Suprapubic skin (tissue), 4 donors: ENCODE data around the gene LYPD1. TPM values are rescaled to one million over a fixed set of nuclear protein-coding genes. Genes with fewer than 3 reads are reported as not detected.

Experiments used
- DNase-seq, 2 donors: peaks; one replicate each; pipeline ENCODE4 v3.0.0-alpha.2; 2019; ENCODE audit warnings: low spot score in 2 of 2
- H3K27ac ChIP-seq: fragments of 200-600 bp; sonication (generic); one replicate; pipeline ENCODE4 v1.5.1; 2019
- H3K27me3 ChIP-seq: fragments of 200-600 bp; sonication (generic); one replicate; pipeline ENCODE4 v1.5.1; 2019
- H3K36me3 ChIP-seq: fragments of 200-600 bp; sonication (generic); one replicate; pipeline ENCODE4 v1.5.1; 2019
- H3K4me1 ChIP-seq: fragments of 200-600 bp; sonication (generic); one replicate; pipeline ENCODE4 v1.5.1; 2019
- H3K4me3 ChIP-seq: fragments of 200-600 bp; sonication (generic); one replicate; pipeline ENCODE4 v1.5.1; 2019; ENCODE audit warnings: mild to moderate bottlenecking
- H3K9me3 ChIP-seq: fragments of 200-600 bp; sonication (generic); one replicate; pipeline ENCODE4 v1.5.1; 2019
- CTCF ChIP-seq, 2 donors: fragments of 200-600 bp in 1 of 2; fragments of 450-650 bp in 1 of 2; sonication (generic) in 1 of 2; IDR thresholded peaks; one replicate each; pipeline ENCODE4 v1.5.1; 2016 to 2019; ENCODE audit warnings: antibody characterized with exemption in 2 of 2, mild to moderate bottlenecking in 1 of 2, moderate library complexity in 1 of 2
- EP300 ChIP-seq: sonication (generic); formaldehyde crosslinking; IDR thresholded peaks from one replicate; pipeline ENCODE4 v1.6.1; 2017; ENCODE audit warnings: antibody characterized with exemption
- POLR2A ChIP-seq, 2 donors: fragments of 450-650 bp; IDR thresholded peaks; one replicate each; pipeline ENCODE4 v1.6.1; 2017; ENCODE audit warnings: antibody characterized with exemption in 2 of 2, mild to moderate bottlenecking in 2 of 2, moderate library complexity in 2 of 2
- POLR2AphosphoS5 ChIP-seq, 3 donors: sonication (generic); formaldehyde crosslinking; IDR thresholded peaks; one replicate each; pipeline ENCODE4 v1.6.1; 2017; ENCODE audit warnings: antibody characterized with exemption in 3 of 3
- WGBS: methylation state at CpG from one replicate; pipeline ENCODE4 v1.1.5; 2018; 5-methylcytosine and 5-hydroxymethylcytosine counted together
- total RNA-seq, 4 donors: library from RNA; depleted of rRNA; stranded (reverse); fragments of >200 nt; gene quantifications; one replicate each; pipeline ENCODE4 v1.1.0, GENCODE V29; 2016

The LYPD1 gene
- total RNA-seq, 4 donors from 2014 or later = 0.34 TPM; not detected in 3

- Histone ChIP-seq H3K27me3 (no peaks in the 10 kb centered on the region), H3K9me3 (no peaks in the 10 kb centered on the region), H3K4me1 (peaks cover 20% of the 10 kb centered on the region), H3K36me3 (no peaks in the 10 kb centered on the region), H3K27ac (no peak overlapping the region), H3K4me3 (no peak overlapping the region)
- 73% methylated on average over 3 of the region's 3 CpGs for WGBS
- DNase-seq = no peak
- no peak for TF ChIP-seq POLR2A (IDR thresholded peaks at IDR 0.05)
- no peak for TF ChIP-seq POLR2AphosphoS5 (IDR thresholded peaks at IDR 0.05)
- no peak for TF ChIP-seq CTCF (IDR thresholded peaks at IDR 0.05)
- no peak for TF ChIP-seq EP300
Observed at GRCh38 chr2:132627536-132627935, 42.5 kb downstream of the LYPD1 start.

- WGBS = 55% methylated on average over 9 of the region's 9 CpGs
- no peak overlapping the region for H3K27ac ChIP-seq
Observed at GRCh38 chr2:132623096-132623839, 46.7 kb downstream of the LYPD1 start.

GRCh38 chr2:132621131-132621875 is 48.7 kb downstream of the LYPD1 start:
- Histone ChIP-seq H3K27me3 (no peaks in the 10 kb centered on the region), H3K9me3 (no peaks in the 10 kb centered on the region), H3K36me3 (no peaks in the 10 kb centered on the region), H3K27ac (no peak overlapping the region), H3K4me3 (no peak overlapping the region), H3K4me1 (peaks cover 10% of the 10 kb centered on the region)
- TF ChIP-seq POLR2A (IDR thresholded peaks at IDR 0.05) (no peak), EP300 (no peak), POLR2AphosphoS5 (IDR thresholded peaks at IDR 0.05) (no peak), CTCF (IDR thresholded peaks at IDR 0.05) (no peak)
- no peak for DNase-seq
- WGBS = 74% methylated on average over 2 of the region's 8 CpGs

More at GRCh38 chr2:132623096-132623839, 46.7 kb downstream of the LYPD1 start:
- TF ChIP-seq EP300 = no peak
- TF ChIP-seq POLR2A (IDR thresholded peaks at IDR 0.05) = no peak
- Histone ChIP-seq H3K9me3 (no peaks in the 10 kb centered on the region), H3K4me3 (no peak overlapping the region), H3K4me1 (peaks cover 10% of the 10 kb centered on the region), H3K27me3 (no peaks in the 10 kb centered on the region), H3K36me3 (no peaks in the 10 kb centered on the region)
- no peak for DNase-seq

GRCh38 chr2:132620115-132620514 is 49.9 kb downstream of the LYPD1 start:
- no peaks in the 10 kb centered on the region for H3K36me3 ChIP-seq
- TF ChIP-seq POLR2A (IDR thresholded peaks at IDR 0.05) = no peak
- TF ChIP-seq EP300 = no peak
- H3K4me1 ChIP-seq = peaks cover 10% of the 10 kb centered on the region
- H3K9me3 ChIP-seq = no peaks in the 10 kb centered on the region
- H3K27ac ChIP-seq = no peak overlapping the region
- H3K27me3 ChIP-seq = no peaks in the 10 kb centered on the region
- WGBS = 53% methylated on average over 2 of the region's 2 CpGs
- no peak overlapping the region for H3K4me3 ChIP-seq
- no peak for DNase-seq

GRCh38 chr2:132618734-132619133 is 51.3 kb downstream of the LYPD1 start:
- Histone ChIP-seq H3K36me3 (no peaks in the 10 kb centered on the region), H3K9me3 (no peaks in the 10 kb centered on the region), H3K27me3 (no peaks in the 10 kb centered on the region), H3K4me3 (no peak overlapping the region), H3K27ac (no peak overlapping the region), H3K4me1 (peaks cover 9% of the 10 kb centered on the region)
- TF ChIP-seq CTCF (IDR thresholded peaks at IDR 0.05) (no peak), POLR2AphosphoS5 (IDR thresholded peaks at IDR 0.05) (no peak), POLR2A (IDR thresholded peaks at IDR 0.05) (no peak), EP300 (no peak)
- no peak for DNase-seq
- 83% methylated on average over 7 of the region's 7 CpGs for WGBS

GRCh38 chr2:132617989-132618388 is 52.0 kb downstream of the LYPD1 start:
- no peak overlapping the region for H3K27ac ChIP-seq
- H3K27me3 ChIP-seq = no peaks in the 10 kb centered on the region
- 90% methylated on average over 3 of the region's 3 CpGs for WGBS
- H3K4me3 ChIP-seq = no peak overlapping the region
- H3K36me3 ChIP-seq = no peaks in the 10 kb centered on the region
- peaks cover 3% of the 10 kb centered on the region for H3K4me1 ChIP-seq
- no peak for TF ChIP-seq POLR2AphosphoS5 (IDR thresholded peaks at IDR 0.05)
- TF ChIP-seq EP300 = no peak
- TF ChIP-seq CTCF (IDR thresholded peaks at IDR 0.05) = no peak
- no peak for TF ChIP-seq POLR2A (IDR thresholded peaks at IDR 0.05)
- DNase-seq = no peak
- H3K9me3 ChIP-seq = no peaks in the 10 kb centered on the region
